Measurements from ENCODE around the gene GPR61.

DNA sequence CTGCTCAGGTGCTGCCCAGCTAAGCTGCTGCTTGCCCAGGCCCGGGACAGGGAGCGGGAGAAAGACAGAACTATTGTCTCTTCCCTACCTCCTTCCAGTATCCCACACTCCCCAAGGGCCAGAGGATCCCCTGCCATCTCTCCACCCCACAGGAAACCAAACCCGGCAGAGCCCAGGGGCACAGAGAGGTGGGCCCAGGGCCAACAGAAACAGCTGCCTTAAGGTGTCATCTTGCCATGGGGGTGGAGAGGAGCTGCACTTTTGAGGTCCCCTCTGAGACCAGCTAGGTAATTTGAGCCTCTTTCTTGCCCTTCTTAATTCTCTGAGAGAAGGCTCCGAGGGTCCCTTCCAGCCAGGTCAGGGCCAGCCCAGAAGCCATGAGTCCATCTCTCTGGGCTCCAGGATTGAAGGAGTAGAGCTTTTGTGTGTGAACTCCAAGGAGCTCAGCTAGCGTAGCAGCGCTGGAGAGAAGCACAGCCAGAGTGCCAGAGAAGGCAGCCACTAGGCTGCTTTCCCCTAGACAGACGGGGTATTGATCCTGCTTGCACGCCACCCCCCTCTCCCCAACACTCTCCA lies 9.7 kb upstream of the GPR61 start:
- TF ChIP-seq, protein P1, sequence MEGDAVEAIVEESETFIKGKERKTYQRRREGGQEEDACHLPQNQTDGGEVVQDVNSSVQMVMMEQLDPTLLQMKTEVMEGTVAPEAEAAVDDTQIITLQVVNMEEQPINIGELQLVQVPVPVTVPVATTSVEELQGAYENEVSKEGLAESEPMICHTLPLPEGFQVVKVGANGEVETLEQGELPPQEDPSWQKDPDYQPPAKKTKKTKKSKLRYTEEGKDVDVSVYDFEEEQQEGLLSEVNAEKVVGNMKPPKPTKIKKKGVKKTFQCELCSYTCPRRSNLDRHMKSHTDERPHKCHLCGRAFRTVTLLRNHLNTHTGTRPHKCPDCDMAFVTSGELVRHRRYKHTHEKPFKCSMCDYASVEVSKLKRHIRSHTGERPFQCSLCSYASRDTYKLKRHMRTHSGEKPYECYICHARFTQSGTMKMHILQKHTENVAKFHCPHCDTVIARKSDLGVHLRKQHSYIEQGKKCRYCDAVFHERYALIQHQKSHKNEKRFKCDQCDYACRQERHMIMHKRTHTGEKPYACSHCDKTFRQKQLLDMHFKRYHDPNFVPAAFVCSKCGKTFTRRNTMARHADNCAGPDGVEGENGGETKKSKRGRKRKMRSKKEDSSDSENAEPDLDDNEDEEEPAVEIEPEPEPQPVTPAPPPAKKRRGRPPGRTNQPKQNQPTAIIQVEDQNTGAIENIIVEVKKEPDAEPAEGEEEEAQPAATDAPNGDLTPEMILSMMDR (IDR thresholded peaks at IDR 0.05; ENCODE audit: insufficient read depth, low read length), result no peak
- no peak for TF ChIP-seq POLR2AphosphoS5 (IDR thresholded peaks at IDR 0.05; ENCODE audit: low read depth)

Measured in HL-60 (cell line).